Testis (tissue), 3 donors: ENCODE data around the gene RPS6KB1. TPM values are rescaled to one million over a fixed set of nuclear protein-coding genes. Genes with fewer than 3 reads are reported as not detected.
A peak's percentile ranks its signal among the peaks of the same experiment; 100 is the strongest.
"Not testable (repeated sequence)": the region's sequence is repeated elsewhere in the genome, so short reads cannot be mapped to it uniquely, and the experiment has no call there.

Experiments
- DNase-seq: peaks from one replicate; pipeline ENCODE4 v3.0.0-alpha.2; 2019
- H3K27ac ChIP-seq, 2 donors: fragments of 200-600 bp; sonication (generic); one replicate each; pipeline ENCODE4 v1.5.1; 2019
- H3K27me3 ChIP-seq: fragments of 200-600 bp; sonication (generic); one replicate; pipeline ENCODE4 v1.5.1; 2019
- H3K36me3 ChIP-seq: fragments of 200-600 bp; sonication (generic); one replicate; pipeline ENCODE4 v1.5.1; 2017; ENCODE audit warnings: low read depth; ENCODE audit errors: missing control alignments
- H3K4me1 ChIP-seq: fragments of 200-600 bp; sonication (generic); one replicate; pipeline ENCODE4 v1.5.1; 2019
- H3K4me3 ChIP-seq, 2 donors: fragments of 200-600 bp; sonication (generic); one replicate each; pipeline ENCODE4 v1.5.1; 2017 to 2019
- H3K9me3 ChIP-seq: fragments of 200-600 bp; sonication (generic); one replicate; pipeline ENCODE4 v1.5.1; 2017
- POLR2A ChIP-seq: fragments of 450-650 bp; IDR thresholded peaks from one replicate; pipeline ENCODE4 v1.6.1; 2017; ENCODE audit warnings: antibody characterized with exemption, mild to moderate bottlenecking, moderate library complexity
- WGBS, 2 donors: methylation state at CpG; one replicate each; pipeline ENCODE4 v1.1.5; 2018; 5-methylcytosine and 5-hydroxymethylcytosine counted together
- intact Hi-C: fragments of 100-400 bp; cut with DNase I; formaldehyde crosslinking; loops from one replicate; pipeline ENCODE4 v1.15.1; 2023; ENCODE audit warnings: low total_unique reads
- polyA plus RNA-seq: library from polyadenylated mRNA; stranded (reverse); fragments of 350-450 nt; fragmentation: Illumina TruSeq; extraction: RNeasy Lipid Tissue Mini Kit (QIAGEN cat#74804); gene quantifications from one replicate; pipeline ENCODE4 v1.2.3, GENCODE V29; 2014; ENCODE audit warnings: low read depth, low replicate concordance; ENCODE audit not compliant: insufficient read depth
- total RNA-seq, 2 donors: library from RNA; depleted of rRNA; stranded (reverse); fragments of >200 nt; gene quantifications; one replicate each; pipeline ENCODE4 v1.2.3, GENCODE V29; 2016
- TF ChIP-seq, protein P1 (sequence below), 3 experiments: fragments of 450-650 bp in 2 of 3; fragments of 200-600 bp in 1 of 3; sonication (generic) in 1 of 3; IDR thresholded peaks; one replicate each; pipeline ENCODE4 v1.5.1; 2016 to 2019; ENCODE audit warnings: antibody characterized with exemption in 3 of 3, mild to moderate bottlenecking in 2 of 3, moderate library complexity in 1 of 3

RPS6KB1 gene
- total and polyA plus RNA-seq, 3 donors from 2014 or later = 13.3 to 46.1 (median 44.5) TPM

- Histone ChIP-seq H3K27me3 (no peaks in the 10 kb centered on the region), H3K9me3 (no peaks in the 10 kb centered on the region), H3K4me3 (no peak overlapping the region), H3K4me1 (peaks cover 26% of the 10 kb centered on the region), H3K27ac (peak overlapping the region in 1 of 2 donors; percentile 38), H3K36me3 (no peaks in the 10 kb centered on the region)
- 61 to 73% methylated on average over 14 of the region's 14 CpGs for WGBS, 2 donors
- no peak for DNase-seq
- TF ChIP-seq, protein P1, sequence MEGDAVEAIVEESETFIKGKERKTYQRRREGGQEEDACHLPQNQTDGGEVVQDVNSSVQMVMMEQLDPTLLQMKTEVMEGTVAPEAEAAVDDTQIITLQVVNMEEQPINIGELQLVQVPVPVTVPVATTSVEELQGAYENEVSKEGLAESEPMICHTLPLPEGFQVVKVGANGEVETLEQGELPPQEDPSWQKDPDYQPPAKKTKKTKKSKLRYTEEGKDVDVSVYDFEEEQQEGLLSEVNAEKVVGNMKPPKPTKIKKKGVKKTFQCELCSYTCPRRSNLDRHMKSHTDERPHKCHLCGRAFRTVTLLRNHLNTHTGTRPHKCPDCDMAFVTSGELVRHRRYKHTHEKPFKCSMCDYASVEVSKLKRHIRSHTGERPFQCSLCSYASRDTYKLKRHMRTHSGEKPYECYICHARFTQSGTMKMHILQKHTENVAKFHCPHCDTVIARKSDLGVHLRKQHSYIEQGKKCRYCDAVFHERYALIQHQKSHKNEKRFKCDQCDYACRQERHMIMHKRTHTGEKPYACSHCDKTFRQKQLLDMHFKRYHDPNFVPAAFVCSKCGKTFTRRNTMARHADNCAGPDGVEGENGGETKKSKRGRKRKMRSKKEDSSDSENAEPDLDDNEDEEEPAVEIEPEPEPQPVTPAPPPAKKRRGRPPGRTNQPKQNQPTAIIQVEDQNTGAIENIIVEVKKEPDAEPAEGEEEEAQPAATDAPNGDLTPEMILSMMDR (IDR thresholded peaks at IDR 0.05) = no peak
- TF ChIP-seq POLR2A = no peak
- intact Hi-C loops = no loop called here
These were observed 39.6 kb upstream of the RPS6KB1 start for GRCh38 chr17:59853168-59853918.

- H3K36me3 ChIP-seq, intact Hi-C loops, H3K4me3 ChIP-seq, DNase-seq, H3K27me3 ChIP-seq, H3K9me3 ChIP-seq: not testable (repeated sequence)
- Histone ChIP-seq H3K27ac (peak overlapping the region in 1 of 2 donors; percentile 38), H3K4me1 (peaks cover 26% of the 10 kb centered on the region)
- 66 to 76% methylated on average over 10 of the region's 10 CpGs for WGBS, 2 donors
These were observed 38.8 kb upstream of the RPS6KB1 start for GRCh38 chr17:59853919-59854729.

DNA sequence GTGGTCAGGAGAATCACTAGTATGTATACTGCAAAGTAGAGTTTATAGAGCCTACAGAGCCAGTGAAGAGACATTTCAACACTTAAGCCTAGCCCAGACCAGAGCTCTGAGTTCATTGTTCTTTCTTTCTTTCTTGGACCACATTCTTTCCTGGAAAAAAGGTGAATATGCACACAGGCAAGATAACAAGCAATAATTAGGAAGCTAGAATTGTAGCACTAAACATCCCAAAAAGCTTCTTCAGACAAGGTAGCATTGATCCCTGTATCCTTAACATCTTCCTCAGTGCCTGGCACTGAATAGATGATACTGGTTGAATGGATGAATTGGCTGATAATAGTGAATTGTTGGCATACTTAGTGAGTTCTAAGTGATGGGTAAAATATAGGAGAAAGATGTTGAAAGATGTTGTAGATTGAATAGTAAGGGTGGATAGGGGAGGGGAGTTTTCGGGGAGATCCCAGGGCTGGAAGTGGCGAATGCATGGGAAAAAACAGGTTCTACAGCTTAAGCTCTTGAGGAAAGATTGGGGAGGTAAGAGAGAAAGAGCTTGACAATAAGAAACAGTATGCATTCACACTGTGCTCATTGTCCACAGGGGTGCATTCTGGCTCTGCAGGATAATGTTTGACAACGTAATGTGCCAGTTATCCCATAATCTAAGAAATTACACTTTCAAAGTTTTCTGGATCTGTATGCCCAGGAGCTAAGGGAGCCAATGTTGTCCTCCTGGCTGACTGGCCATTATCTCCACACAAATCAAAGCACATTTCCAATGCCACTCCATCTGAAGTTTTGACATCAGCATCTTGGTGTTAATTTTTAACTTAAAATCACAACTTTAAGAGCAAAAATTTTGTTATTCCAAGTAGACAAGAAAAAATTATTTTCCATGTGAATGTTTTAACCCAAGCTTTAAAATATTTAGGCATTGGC lies 35.8 kb upstream of the RPS6KB1 start:
- Histone ChIP-seq H3K4me1 (peaks cover 16% of the 10 kb centered on the region), H3K27me3 (no peaks in the 10 kb centered on the region), H3K9me3 (no peaks in the 10 kb centered on the region), H3K27ac (no peak overlapping the region), H3K36me3 (no peaks in the 10 kb centered on the region), H3K4me3 (no peak overlapping the region)
- 89 to 91% methylated on average over 3 of the region's 3 CpGs for WGBS, 2 donors
- intact Hi-C loops = no loop called here
- no peak for DNase-seq
- TF ChIP-seq POLR2A = no peak
- TF ChIP-seq, protein P1 (IDR thresholded peaks at IDR 0.05) = no peak

DNA sequence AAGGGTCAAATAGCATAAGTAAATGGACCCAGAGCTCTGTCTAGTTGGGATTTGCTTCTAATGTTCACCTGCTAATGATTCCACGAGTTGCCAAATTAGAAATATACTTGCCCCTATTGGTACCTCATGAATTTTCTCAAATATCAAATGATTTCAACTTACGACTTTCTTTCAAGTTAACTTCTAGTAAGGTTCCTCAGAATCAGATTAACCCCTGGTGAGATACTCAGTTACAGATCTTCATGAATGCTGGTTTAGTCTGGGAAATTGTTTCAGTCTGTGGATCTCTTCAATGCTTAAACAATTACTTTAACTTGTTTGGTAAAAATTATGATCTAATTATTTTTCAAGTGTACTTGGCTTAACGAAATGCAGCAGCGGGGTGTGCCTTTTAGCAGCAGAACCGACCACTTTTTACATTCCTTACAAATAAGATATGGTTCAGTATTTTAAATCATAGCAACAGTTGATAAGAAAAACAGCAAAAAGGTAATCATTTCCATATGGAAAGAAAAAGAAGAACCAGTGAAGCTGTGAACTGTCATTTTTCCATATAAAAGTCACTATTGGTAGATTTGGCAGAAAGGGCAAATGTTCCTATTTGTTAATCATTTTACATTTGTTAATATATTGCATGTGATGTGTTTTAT lies 34.6 kb upstream of the RPS6KB1 start:
- no peak for DNase-seq
- TF ChIP-seq POLR2A = no peak
- TF ChIP-seq, protein P1 (IDR thresholded peaks at IDR 0.05) = no peak
- peaks cover 13% of the 10 kb centered on the region for H3K4me1 ChIP-seq

More for the DNA sequence above, 34.6 kb upstream of the RPS6KB1 start:
- no peak overlapping the region for H3K4me3 ChIP-seq
- intact Hi-C loops = no loop called here
- no peaks in the 10 kb centered on the region for H3K27me3 ChIP-seq
- WGBS, 2 donors = 73 to 79% methylated on average over 5 of the region's 5 CpGs
- H3K36me3 ChIP-seq = no peaks in the 10 kb centered on the region
- no peaks in the 10 kb centered on the region for H3K9me3 ChIP-seq
- H3K27ac ChIP-seq = no peak overlapping the region
